Measurements from ENCODE around the gene SMARCAL1.
A peak's percentile ranks its signal among the peaks of the same experiment; 100 is the strongest.
"Not testable (repeated sequence)": the region's sequence is repeated elsewhere in the genome, so short reads cannot be mapped to it uniquely, and the experiment has no call there.

SMARCAL1 gene

GRCh38 chr2:216503159-216503629 is 90.9 kb downstream of the SMARCAL1 start:
- DNase-seq, result no peak

GRCh38 chr2:216503697-216504375 is 91.6 kb downstream of the SMARCAL1 start:
- DNase-seq, result no peak

- no peak for DNase-seq
These were observed 92.1 kb downstream of the SMARCAL1 start for GRCh38 chr2:216504376-216504762.

- DNase-seq, result no peak
These were observed 93.1 kb downstream of the SMARCAL1 start for GRCh38 chr2:216505133-216506106.

DNA sequence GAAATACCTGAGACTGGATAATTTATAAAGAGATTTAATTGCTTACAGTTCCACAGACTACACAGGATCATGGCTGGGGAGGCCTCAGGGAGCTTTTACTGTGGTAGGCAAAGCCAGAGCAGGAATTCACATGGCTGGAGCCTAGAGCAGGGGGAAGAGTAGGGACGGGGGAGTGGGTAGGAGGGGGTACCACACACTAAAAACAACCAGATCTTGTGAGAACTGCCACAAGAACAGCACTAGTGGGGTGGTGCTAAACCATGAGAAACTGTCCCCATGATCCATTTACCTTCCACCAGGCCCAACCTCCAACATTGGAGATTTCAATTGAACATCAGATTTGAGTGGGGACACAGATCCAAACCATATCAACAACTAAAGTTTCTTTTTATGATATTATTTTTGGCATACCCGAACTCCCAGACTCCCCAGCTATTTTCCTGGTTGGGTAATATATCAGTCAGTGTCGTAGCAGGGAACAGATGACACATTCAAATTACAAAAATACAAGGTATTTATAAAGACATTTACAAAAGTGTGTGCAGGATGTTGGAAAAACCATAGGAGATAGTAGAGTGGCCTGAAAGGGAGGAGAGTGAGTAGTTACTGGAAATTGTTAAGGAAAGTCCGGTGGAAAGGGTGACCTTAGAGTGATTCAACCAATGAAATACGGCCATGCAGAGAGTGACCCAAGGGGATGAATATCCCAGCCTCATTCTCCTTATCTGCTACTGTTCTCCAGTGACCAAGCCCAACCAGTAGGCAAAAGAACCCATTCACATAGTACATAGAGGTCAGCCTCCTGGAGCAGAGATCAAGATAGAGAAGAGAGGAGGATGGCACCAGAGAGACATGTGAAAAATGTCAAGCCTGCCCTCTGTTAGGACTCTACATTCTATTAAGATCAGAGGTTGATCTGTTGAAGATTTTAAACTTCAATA is 95.2 kb downstream of the SMARCAL1 start:
- DNase-seq, result no peak

- DNase-seq, result no peak
These were observed 95.9 kb downstream of the SMARCAL1 start for GRCh38 chr2:216508229-216508628.

GRCh38 chr2:216516730-216517350 is 104.6 kb downstream of the SMARCAL1 start:
- DNase-seq, result peak; percentile 22

- no peak for DNase-seq
These were observed 105.4 kb downstream of the SMARCAL1 start for GRCh38 chr2:216517447-216518225.

- not testable (repeated sequence) for DNase-seq
These were observed 106.4 kb downstream of the SMARCAL1 start for GRCh38 chr2:216518566-216519119.

DNA sequence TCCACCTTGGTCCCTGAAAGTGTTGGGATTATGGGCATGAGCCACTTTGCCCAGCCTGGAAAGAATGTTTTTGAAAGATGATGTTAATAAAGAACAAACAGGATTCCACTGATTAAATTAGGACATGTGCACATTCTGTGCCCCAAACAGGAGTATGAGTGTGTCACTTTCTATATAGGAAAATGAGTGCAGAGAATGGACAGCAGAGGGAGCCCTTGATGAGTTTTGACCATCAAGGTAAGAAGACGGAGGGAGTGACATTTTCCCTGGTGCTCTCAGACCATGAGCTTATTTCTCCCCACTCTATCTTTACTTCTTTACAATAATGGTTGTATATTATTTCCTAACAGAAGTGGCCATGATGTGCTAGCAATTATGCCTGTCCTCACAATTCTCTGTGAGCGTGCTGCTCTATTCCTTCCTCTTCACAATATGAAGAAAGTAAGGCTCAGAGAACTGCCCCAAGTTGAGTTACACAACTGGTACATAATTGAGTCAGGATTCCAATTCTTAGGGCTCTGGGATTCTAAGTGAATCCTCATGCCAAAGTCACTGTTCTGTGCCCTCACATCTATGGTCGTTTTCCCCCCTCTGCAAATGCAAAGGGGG is 107.0 kb downstream of the SMARCAL1 start:
- DNase-seq, result peak; percentile 24

GRCh38 chr2:216520112-216520511 is 107.8 kb downstream of the SMARCAL1 start:
- DNase-seq, result no peak

GRCh38 chr2:216522892-216523502 is 110.7 kb downstream of the SMARCAL1 start:
- no peak for DNase-seq

DNA sequence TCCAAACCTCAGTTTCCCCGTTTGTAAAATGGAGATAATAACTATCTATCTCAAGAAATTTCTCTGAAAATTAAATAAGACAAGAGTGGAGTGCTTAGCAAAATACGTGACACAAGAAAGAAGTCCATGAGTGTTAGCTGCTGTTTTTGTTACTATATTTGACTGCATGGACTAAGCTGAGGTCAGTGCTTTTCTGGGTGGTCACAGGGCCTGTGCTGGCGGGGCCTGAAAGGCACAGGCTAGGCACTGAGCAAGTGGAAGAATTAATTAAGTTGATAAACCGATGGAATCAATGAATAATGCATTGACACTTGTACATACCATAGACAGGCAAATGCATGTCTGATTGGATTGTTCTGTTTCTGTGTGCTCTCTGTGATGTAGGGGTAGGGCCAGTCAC is 113.7 kb downstream of the SMARCAL1 start:
- no peak for DNase-seq

DNA sequence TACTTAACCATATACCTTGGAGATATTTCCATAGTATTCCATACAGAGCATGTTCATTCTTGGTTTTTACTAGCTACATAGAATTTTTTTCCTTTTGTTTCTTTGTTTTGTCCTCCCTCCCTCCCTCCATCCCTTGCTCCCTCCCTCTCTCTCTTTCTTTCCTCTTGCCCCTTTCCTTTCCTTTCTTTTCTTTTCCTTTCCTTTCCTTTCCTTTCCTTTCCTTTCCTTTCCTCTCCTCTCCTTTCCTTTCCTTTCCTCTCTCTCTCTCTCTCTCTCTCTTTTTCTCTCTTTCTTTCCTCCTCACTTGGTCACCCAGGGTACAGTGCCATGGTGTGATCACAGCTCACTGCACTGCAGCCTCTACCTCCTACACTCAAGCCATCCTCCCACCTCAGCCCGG is 114.7 kb downstream of the SMARCAL1 start:
- DNase-seq, result no peak

DNA sequence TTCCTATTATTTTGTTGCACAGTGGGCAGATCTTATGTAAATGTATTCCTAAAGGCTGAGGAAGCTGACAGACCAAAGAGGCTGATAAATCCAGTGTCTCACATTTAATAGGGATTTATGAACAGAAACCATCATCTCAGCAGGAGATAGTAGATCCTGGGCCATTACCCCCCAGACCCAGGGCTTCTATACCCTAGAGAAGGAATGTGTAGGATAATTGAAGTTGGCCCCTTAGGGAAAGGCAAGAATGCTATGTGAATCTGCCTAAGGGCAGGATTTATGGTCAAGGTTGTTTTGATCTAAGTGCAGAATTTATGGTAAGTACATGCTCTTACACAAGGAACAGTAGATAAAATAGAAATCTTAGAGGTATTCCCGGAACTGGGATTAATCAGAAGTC is 115.3 kb downstream of the SMARCAL1 start:
- DNase-seq, result no peak

- DNase-seq, result no peak
These were observed 120.3 kb downstream of the SMARCAL1 start for GRCh38 chr2:216532562-216532961.

All from NCI-H187 treated with DMSO at 0.1 percent for 48 hours (cell line).